ENCODE results near the gene ZFPM1.
"Not testable (repeated sequence)": the region's sequence is repeated elsewhere in the genome, so short reads cannot be mapped to it uniquely, and the experiment has no call there.

DNA sequence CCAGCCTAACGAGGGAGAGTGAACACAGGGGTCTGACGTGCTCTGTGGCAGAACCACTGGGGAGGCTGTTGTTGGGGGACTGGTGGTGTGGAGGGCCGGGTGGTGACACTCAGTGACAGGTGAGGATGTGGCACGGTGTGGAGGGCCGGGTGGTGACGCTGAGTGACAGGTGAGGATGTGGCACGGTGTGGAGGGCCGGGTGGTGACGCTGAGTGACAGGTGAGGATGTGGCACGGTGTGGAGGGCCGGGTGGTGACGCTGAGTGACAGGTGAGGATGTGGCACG, 17.3 kb downstream of the ZFPM1 start:
- TF ChIP-seq, protein P1, sequence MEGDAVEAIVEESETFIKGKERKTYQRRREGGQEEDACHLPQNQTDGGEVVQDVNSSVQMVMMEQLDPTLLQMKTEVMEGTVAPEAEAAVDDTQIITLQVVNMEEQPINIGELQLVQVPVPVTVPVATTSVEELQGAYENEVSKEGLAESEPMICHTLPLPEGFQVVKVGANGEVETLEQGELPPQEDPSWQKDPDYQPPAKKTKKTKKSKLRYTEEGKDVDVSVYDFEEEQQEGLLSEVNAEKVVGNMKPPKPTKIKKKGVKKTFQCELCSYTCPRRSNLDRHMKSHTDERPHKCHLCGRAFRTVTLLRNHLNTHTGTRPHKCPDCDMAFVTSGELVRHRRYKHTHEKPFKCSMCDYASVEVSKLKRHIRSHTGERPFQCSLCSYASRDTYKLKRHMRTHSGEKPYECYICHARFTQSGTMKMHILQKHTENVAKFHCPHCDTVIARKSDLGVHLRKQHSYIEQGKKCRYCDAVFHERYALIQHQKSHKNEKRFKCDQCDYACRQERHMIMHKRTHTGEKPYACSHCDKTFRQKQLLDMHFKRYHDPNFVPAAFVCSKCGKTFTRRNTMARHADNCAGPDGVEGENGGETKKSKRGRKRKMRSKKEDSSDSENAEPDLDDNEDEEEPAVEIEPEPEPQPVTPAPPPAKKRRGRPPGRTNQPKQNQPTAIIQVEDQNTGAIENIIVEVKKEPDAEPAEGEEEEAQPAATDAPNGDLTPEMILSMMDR (IDR thresholded peaks at IDR 0.05 in 2 of 3, conservative IDR thresholded peaks at IDR 0.05 in 1 of 3; ENCODE audit: borderline replicate concordance in 1 of 3, insufficient read depth in 1 of 3, low read depth in 2 of 3, low read length in 2 of 3), result not testable (repeated sequence)
- TF ChIP-seq, protein P2, sequence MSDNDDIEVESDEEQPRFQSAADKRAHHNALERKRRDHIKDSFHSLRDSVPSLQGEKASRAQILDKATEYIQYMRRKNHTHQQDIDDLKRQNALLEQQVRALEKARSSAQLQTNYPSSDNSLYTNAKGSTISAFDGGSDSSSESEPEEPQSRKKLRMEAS (IDR thresholded peaks at IDR 0.05), result not testable (repeated sequence)
- not testable (repeated sequence) for TF ChIP-seq ELF1 (IDR thresholded peaks at IDR 0.05; ENCODE audit: borderline replicate concordance, low read depth); CEBPB (IDR thresholded peaks at IDR 0.05; ENCODE audit: low read depth); EGR1 (IDR thresholded peaks at IDR 0.05; ENCODE audit: low read depth)

All from HCT116 (cell line).